HL-60 (cell line): Measurements from ENCODE around the gene HIF3A.

Experiments
- DNase-seq, 2 experiments: peaks; one replicate each; pipeline ENCODE4 v3.0.0-alpha.2; 2010 to 2020; ENCODE audit warnings: low read depth in 1 of 2, low spot score in 1 of 2
- H3K27ac ChIP-seq: fragments of 250-450 bp; sonication (Bioruptor Pico); replicated peaks from 2 replicates; pipeline ENCODE4 v1.5.1; 2020; ENCODE audit warnings: mild to moderate bottlenecking, moderate library complexity
- H3K27me3 ChIP-seq: fragments of 250-450 bp; sonication (Bioruptor Pico); 2 replicates; pipeline ENCODE4 v1.5.1; 2021; ENCODE audit warnings: mild to moderate bottlenecking, moderate library complexity; ENCODE audit not compliant: insufficient read depth, poor library complexity, severe bottlenecking
- H3K4me3 ChIP-seq: replicated peaks from 2 replicates; pipeline ENCODE4 v1.5.1; 2011; ENCODE audit warnings: mild to moderate bottlenecking, control low read depth, low read length; ENCODE audit not compliant: insufficient read depth
- CTCF ChIP-seq: IDR thresholded peaks from one replicate; pipeline ENCODE4 v1.5.1; 2011; ENCODE audit warnings: low read length, control low read depth, inconsistent platforms; ENCODE audit not compliant: insufficient read depth
- GABPA ChIP-seq: IDR thresholded peaks from 2 replicates; pipeline ENCODE4 v1.6.1; 2012; ENCODE audit warnings: low read depth
- POLR2AphosphoS5 ChIP-seq: IDR thresholded peaks from 2 replicates; pipeline ENCODE4 v1.6.1; 2012; ENCODE audit warnings: low read depth
- REST ChIP-seq: IDR thresholded peaks from 2 replicates; pipeline ENCODE4 v1.6.1; 2012; ENCODE audit warnings: low read depth; ENCODE audit not compliant: insufficient replicate concordance
- SPI1 ChIP-seq: IDR thresholded peaks from 2 replicates; pipeline ENCODE4 v1.6.1; 2012; ENCODE audit warnings: low read depth, mild to moderate bottlenecking, borderline replicate concordance

Gene HIF3A

GRCh38 chr19:46378268-46378667 is 81.4 kb downstream of the HIF3A start:
- no peak overlapping the region for H3K27ac ChIP-seq
- TF ChIP-seq CTCF (no peak), GABPA (no peak), REST (no peak), SPI1 (no peak), POLR2AphosphoS5 (no peak)
- DNase-seq, result no peak

GRCh38 chr19:46380690-46381089 is 83.8 kb downstream of the HIF3A start:
- Histone ChIP-seq H3K27me3 (no peaks in the 10 kb centered on the region), H3K4me3 (no peak overlapping the region), H3K27ac (no peak overlapping the region)
- TF ChIP-seq POLR2AphosphoS5, result no peak
- no peak for TF ChIP-seq CTCF
- TF ChIP-seq GABPA, result no peak
- TF ChIP-seq REST, result no peak
- no peak for DNase-seq

More at GRCh38 chr19:46378268-46378667, 81.4 kb downstream of the HIF3A start:
- H3K4me3 ChIP-seq, result no peak overlapping the region
- no peaks in the 10 kb centered on the region for H3K27me3 ChIP-seq

- TF ChIP-seq GABPA (no peak), SPI1 (no peak), POLR2AphosphoS5 (no peak), REST (no peak), CTCF (no peak)
- Histone ChIP-seq H3K27me3 (no peaks in the 10 kb centered on the region), H3K4me3 (no peak overlapping the region), H3K27ac (no peak overlapping the region)
- DNase-seq, result no peak
Observed at GRCh38 chr19:46381346-46381745, 84.5 kb downstream of the HIF3A start.
